Fibroblast of the aortic adventitia (primary cell): ENCODE results near the gene SEPHS2. TPM values are rescaled to one million over a fixed set of nuclear protein-coding genes. Genes with fewer than 3 reads are reported as not detected.
"Not testable (repeated sequence)": the region's sequence is repeated elsewhere in the genome, so short reads cannot be mapped to it uniquely, and the experiment has no call there.

Experiments
- DNase-seq: peaks from one replicate; pipeline ENCODE4 v3.0.0-alpha.2; 2010; ENCODE audit warnings: low read depth
- H3K4me3 ChIP-seq: 2 replicates; pipeline ENCODE4 v1.5.1; 2011; ENCODE audit warnings: low read depth, mild to moderate bottlenecking, control low read depth, low read length, moderate library complexity
- CTCF ChIP-seq: IDR thresholded peaks from 2 replicates; pipeline ENCODE4 v1.5.1; 2011; ENCODE audit warnings: mild to moderate bottlenecking, low read length, control low read depth, inconsistent platforms; ENCODE audit not compliant: insufficient read depth
- total RNA-seq: library from RNA; depleted of rRNA; stranded (reverse); fragments of >200 nt; gene quantifications from 2 replicates; pipeline ENCODE4 v1.2.3, GENCODE V29; 2012; ENCODE audit warnings: low replicate concordance

Gene SEPHS2
- total RNA-seq, 1 donor, result 15.0 TPM

- no peak for TF ChIP-seq CTCF
- no peak for DNase-seq
- H3K4me3 ChIP-seq, result no peak overlapping the region
These were observed 10.6 kb upstream of the SEPHS2 start for GRCh38 chr16:30456302-30456701.

- DNase-seq, H3K4me3 ChIP-seq: not testable (repeated sequence)
These were observed 7.3 kb upstream of the SEPHS2 start for GRCh38 chr16:30452709-30453580.

GRCh38 chr16:30449116-30449435, 3.4 kb upstream of the SEPHS2 start:
- no peak for TF ChIP-seq CTCF

GRCh38 chr16:30447512-30448226, 2.0 kb upstream of the SEPHS2 start:
- DNase-seq, result no peak
- no peak for TF ChIP-seq CTCF
- no peak overlapping the region for H3K4me3 ChIP-seq

More at GRCh38 chr16:30449116-30449435, 3.4 kb upstream of the SEPHS2 start:
- DNase-seq, result no peak
- no peak overlapping the region for H3K4me3 ChIP-seq

GRCh38 chr16:30446203-30446595, 525 bp upstream of the SEPHS2 start:
- no peak for TF ChIP-seq CTCF
- no peak for DNase-seq
- H3K4me3 ChIP-seq, result peak overlapping the region; percentile 87

- peak overlapping the region; percentile 87 for H3K4me3 ChIP-seq
- no peak for TF ChIP-seq CTCF
- no peak for DNase-seq
These were observed 596 bp downstream of the SEPHS2 start for GRCh38 chr16:30445149-30445407.

- TF ChIP-seq CTCF, result no peak
- peak overlapping the region; percentile 87 for H3K4me3 ChIP-seq
- no peak for DNase-seq
These were observed 1.2 kb downstream of the SEPHS2 start for GRCh38 chr16:30444231-30445148.
